ENCODE results near the gene MTR.
"Not testable (repeated sequence)": the region's sequence is repeated elsewhere in the genome, so short reads cannot be mapped to it uniquely, and the experiment has no call there.

Gene MTR

DNA sequence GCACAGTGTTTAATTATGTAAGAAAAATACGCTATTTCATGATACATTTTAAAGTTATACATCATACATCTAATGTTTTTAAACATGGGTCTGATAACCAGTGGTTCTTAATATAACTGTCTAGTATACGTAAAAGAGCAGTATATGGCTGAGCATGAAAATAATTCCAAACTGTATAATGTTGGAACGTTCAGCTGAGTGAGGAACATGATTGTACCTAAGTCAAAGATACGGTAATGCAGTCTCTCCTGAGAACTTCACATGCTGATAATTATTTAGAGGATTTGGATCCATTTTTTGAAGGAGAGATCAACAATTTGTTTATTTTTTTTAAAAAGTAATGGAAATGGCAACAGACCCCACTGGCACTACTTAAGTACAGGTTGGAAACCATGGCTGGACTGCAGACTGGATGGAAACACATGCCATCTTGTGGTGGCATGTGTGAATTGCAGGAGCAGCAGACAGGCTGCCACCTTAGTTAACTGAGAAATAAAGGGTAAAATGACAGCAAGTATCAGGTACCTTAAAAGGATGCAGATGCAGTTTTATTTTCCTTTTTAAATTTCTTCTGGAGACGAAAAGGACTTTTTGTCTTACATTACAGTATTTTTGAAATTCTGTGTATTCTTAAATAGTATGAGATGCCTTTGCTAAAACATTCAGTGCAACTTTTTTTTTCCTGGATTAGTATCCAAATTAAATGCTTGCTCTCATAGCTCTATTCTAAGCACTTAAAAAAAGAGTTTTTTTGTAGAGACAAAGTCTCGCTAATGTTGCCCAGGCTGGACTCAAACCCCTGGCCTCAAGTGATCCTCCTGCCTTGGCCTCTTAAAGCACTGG is 73.8 kb downstream of the MTR start:
- peak; percentile 68 for DNase-seq

DNA sequence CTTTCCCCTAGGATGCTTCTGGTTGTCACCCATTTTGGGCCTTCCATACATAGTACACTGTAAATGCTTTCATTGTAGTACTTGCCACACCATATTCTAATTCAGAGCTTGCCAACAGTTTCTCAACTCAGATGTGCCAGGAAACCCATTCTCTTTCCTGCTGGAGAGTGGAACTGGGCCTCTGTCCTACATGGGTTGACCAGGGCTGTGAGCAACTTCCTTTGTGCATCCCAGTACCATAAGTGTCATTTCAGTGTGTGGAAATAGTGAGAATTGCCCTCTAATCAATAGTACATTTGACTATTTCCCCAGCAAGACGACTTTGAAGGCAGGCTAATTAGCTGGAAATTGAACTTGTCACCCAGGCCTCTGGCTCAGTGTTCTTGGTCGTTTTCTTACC is 74.8 kb downstream of the MTR start:
- peak; percentile 42 for DNase-seq

DNA sequence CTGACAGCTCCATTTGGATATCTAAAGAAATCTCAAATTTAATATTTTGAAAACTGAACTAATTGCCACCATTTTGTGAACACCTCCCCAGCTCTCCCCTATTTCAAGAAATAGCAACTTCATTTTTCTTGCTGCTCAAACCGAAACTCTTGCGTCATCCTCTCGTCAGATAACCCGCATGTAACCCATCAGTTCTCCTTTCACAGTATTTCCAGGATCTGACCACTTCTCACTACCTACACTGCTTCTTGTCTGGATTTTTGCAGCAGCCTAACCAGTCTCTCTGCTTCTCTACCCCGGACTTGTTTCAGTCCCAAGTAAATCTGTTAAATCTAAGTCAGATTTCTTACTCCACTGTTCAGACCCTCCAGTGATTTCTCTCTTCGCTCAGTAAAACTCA is 75.6 kb downstream of the MTR start:
- DNase-seq, result peak; percentile 93

DNA sequence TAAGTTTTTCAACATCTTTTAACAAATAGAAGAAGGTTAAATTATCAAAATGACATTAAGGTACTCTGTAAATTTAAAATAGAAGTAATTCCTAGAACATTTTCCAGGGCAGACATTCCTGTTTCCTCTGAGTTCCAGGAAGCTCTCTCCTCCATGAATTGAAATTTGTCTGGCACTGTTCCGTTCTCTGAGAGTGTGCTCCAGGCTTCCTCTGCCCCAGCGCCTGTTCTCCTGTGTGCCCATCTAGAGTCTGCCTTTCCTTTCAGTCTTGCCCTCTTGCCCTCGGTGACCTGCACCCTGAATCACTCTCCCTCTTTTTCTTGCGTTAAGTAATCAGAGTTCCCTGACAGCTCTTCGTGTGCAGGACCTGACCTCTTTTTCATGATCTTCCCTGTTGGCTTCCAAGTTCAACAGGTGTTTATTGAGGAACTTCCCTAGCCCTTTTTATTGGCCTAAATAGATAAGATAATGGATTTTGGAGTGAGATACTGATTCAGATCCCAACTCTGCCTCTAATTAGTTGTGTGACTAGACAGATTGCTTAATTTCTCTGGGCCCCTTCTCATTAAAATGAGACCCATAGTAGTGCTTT is 77.1 kb downstream of the MTR start:
- DNase-seq, result no peak

DNA sequence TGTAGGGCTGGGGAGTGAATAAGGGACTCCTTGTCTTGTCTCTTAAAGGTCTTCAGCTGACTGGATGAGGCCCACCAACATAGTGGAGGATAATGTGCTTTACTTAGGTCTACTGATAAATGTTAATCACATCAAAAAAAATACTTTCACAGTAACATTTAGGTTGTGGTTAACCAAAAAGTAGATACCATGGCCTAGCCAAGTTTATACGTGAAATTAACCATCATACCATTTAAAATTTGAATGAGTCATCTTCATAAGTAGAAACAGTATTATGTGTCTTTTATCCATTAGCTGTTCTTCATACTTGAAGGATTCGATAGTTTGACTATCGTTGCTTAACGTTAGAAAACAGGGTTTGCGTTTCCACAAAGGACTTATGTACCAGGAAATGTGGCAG is 80.9 kb downstream of the MTR start:
- DNase-seq, result no peak

DNA sequence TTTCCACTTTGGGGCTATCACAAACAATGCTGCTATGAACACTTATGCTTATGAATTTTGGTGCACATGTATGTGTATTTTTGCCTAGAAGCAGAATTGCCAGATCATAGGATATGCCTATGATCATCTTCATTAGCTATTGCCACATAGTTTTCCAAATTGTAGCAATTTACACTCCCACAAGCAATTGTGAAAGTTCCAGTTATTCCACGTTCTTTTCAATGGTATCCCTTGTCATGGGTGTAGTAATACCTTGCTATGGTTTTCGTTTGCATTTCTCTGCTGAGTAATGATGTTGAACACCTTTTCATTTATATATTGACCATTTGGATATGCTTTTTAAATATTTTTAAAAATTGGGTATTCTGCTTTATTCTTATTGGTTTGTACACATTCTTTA is 82.6 kb downstream of the MTR start:
- no peak for DNase-seq

DNA sequence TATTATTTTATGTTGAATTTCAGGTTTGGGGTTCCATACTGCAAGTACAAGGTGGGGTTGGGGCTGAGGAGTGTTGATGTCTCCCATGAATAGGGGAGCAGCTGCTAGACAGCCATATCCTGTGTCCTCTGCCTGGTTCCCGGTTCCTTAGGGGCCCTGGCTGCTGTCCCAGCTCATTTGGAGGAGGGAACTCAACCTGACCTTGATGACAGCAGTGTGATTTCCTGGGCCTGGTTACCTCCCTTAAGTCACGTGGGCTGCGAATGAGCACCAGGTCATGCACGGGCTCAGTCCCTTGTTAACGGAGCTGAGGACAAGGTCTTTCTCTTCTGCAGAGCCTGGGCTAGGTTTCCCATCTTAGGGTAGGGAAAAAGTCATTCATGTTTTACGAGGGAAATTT is 85.1 kb downstream of the MTR start:
- no peak for DNase-seq

DNA sequence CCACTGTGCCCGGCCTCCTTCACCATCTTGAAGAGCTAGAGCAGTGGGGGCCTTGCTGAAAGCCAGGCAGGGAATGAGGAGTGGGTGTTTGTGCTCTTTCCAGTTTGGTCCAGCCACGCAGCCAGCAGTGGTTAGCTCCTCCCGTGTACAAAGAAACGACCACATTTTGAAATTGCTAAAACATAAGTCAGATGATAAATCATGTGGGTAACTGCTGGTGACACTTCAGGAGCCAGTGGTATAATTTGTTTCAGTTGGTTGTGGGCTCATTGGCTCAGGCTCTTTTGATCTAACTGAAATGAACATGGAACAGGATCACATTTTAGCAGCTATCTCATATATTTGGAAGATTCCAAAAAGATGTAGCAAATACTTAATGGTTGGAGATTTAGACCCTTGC is 87.6 kb downstream of the MTR start:
- DNase-seq, result no peak

DNA sequence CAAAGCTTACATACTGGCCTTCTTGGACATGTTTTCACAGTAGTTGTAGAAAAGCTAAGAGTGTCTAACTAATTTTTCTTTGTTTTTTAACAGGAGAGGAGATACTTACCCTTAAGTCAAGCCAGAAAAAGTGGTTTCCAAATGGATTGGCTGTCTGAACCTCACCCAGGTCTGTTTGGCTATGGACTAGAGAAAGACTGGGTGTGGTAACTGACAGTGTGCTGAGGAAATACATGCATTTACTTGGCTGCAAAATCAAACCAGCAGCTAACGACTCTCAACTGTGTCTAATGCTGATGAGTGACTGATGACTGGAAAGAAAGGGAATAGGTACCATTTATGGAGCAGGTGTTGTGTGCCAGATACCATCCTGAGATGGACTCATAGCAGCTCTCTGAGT is 91.1 kb downstream of the MTR start:
- DNase-seq, result no peak

DNA sequence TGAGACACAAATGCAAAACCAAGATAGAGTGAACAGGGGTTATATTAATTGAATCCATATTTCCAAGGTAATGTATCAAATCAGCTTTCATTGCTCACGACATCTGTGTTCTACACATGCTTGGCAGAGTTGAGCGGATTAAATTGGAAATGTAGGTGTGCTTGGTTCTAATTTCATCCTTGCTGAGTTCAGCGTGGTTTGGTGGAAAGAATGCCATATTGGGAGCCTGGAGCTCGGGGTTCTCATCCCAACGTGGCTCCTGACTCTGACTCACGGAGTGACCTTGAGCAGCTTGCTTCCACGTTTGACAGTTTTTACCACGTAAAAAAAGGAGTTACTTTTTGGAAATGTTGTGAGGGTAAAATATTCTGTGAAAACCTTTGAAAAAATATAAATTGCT is 92.0 kb downstream of the MTR start:
- DNase-seq, result no peak

DNA sequence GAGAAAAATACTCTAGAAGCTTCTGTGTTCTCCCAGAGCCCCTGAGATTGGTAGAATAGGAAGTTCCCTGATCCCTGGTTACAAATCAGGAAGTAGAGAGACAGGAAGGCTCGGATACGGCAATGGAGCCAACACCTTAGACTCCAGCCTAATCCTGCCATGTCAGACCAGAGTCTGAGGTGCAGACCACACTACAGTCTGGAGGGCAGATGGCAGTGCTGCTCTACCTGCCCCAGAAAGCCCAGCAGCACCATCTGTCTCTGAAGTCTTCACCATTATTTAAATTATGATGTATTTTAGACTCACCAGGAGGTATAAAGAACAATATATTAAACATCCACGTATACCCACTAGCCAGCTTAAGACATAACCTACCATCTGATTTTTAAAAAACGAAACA is 93.0 kb downstream of the MTR start:
- DNase-seq, result no peak

DNA sequence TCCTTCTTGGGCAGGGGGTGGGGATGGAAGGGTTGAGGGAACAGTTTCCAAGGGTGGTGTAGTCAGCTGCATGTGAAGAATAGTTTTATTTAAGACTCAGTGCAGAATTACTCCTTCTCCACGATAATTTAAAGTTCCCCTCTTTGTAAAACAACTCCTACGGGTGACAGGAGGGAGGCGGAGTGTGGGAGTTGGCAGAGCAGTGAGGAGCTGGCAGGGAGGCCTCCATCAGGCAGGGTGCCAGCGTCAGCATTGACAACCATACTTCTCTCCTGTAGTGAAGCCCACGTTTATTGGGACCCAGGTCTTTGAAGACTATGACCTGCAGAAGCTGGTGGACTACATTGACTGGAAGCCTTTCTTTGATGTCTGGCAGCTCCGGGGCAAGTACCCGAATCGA is 93.8 kb downstream of the MTR start:
- DNase-seq, result no peak

DNA sequence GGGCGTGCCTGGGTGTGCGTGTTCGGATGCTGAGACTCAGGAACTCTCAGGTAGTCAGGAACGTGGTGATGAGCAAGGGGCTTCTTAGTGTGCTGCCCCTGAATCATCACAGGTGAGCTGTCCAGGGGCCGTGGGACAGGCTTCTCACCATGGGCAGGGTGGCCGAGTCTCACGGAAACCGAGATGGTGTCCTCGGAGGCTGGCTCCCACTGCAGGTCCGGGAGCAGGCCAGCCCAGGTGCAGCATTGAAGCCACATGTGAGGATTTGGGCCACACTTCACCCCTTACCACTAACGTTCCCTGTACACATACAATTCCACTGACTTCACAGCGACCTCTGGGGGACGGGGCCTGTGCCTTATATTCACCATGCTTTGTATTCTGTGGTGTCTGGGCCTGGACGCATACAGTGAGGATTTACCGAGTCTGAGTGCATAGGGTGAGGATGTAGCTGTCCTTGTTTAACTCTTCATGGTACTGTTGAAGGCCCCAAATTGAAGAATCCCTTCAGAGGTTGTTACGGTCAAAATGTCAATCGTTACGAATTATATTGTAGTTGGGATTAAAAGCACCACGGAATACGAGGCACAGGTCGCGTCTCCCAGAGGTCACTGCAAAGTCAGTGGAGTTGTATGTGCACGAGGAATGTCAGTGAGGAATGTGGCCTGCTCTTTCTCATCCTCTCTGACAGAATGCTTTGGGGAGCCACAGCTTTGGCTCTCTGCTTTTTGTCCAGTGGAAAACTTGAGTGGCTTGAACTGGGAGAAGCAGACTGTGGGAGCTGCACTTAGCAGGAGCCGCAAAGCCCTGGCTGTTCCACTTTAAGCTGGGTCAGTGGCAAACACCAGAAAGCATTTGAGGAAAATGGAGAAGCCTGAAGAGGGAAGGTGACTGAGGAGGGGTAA is 95.3 kb downstream of the MTR start:
- DNase-seq, result no peak

DNA sequence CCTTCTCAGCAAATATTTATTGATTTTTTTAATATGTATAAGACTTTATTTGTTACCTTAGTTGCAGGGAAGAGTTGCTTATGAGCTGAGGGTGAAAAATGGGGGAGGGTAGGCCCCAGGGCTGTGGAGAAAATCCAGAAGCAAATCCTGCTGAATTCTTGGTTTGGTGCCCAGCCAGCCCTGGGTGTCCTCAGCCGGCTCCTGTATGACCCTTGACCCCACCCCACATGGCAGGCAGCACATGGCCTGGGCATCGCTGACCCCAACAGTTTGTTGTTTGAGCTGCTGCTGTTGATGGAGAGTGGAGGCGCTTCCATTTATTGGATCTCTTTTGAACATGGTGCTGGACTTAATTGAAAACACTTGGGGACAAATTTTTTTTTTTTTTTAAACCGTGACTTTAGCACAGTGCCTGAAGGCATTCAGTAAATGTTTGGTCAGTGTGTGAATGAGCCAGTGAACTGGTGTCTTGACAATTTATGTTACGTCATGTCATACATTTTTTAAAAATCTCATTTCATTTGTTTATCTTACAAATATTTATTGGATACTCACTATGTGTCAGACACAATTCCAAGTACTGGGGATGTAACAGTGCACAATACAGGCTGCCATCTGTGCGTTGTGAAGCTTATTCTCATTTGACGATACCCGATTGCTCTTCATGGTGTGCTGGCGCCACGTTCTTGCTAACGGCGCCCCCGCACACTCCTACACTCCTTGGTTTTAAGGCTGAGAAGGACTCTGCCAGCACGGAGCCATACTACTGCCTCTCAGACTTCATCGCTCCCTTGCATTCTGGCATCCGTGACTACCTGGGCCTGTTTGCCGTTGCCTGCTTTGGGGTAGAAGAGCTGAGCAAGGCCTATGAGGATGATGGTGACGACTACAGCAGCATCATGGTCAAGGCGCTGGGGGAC is 98.8 kb downstream of the MTR start:
- DNase-seq, result no peak

DNA sequence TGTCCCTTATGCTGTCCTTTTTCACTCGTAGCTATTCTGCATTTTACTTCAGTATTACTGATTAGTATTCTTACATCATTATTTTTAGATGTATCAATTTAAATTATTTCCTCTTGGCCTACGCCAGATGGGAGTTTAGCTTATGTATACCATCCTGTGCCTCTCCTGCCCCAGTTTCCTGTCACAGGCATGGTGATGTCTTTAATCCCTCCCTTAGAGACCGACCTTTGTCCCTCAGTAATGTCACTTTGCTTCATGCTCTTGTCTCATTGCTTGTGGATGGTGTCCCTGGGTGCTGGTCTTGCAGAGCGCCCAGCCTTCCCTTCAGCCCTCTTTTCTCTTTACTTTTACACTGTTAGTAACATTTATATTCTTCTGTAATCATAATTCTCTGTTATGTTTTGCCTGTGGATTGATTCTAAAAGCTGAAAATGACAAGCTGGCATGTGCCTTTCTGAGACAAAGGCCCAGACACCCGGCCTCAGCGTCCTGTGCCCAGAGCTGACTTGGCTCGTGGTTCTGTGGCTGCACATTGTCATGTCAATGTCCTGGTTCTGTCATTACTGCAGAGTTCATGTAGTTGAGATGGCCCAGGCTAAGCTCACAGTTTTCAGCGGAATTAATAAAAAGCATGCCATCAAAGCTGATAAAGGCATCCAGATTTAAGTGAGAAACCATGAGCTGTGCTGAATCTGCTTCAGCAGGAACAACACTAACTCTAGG is 100.7 kb downstream of the MTR start:
- DNase-seq, result no peak

DNA sequence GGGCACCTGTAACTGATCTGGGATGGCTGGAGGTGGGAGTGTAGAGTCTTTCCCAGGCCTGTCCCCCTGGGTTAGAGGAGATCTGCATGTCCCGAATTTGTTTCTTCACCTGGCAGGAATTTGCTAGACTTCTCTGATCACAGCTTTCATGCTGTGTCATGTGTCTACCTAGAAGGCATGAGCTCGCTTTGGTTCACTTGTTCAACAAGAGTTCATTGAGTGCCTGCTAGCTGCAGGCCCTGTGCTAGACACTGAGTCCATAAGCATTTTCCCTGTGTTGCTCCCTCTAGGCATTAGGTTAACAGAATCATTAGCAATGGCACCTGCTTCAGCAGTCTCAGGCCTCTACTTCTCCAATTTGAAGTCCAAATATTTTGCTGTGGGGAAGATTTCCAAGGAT is 101.6 kb downstream of the MTR start:
- no peak for DNase-seq

DNA sequence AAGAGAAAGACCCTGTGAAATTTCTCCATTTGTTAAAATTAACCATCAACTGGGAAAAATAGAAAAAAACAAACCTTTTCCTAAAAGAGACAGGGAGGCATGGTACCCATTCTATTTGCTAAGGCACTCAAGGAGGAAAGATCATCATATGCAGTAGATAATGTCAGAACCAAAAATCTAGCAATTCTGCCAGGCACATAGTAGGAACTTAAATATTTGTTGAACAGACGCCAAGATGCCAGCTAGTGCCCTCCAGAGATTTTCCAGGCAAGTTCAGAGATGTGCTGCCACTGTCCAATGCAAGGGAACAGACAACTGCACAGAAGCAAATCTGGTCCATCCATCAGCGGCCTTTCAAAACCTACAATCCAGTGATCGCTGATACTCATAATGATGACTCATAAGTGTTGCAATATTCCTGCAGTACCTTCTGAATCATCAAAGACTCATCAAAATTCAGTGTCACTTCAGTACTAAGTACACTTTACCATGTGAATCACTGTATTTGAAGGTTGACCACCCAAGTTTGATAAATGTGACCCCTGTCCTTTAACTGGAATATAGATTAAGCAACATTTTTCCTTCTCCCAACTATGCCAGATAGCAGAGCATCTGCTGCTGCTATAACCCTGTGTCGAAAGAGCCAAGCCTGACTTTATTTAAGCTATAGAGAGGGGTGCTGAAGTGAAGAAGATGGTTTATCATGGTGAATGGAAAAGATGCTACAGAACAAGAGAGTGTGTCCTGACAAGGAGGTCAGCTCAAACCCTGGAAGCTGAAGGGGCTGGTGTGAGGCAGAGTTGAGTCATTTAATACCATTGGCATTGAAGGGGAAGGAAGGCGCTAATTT is 110.0 kb downstream of the MTR start:
- peak; percentile 64 for DNase-seq

DNA sequence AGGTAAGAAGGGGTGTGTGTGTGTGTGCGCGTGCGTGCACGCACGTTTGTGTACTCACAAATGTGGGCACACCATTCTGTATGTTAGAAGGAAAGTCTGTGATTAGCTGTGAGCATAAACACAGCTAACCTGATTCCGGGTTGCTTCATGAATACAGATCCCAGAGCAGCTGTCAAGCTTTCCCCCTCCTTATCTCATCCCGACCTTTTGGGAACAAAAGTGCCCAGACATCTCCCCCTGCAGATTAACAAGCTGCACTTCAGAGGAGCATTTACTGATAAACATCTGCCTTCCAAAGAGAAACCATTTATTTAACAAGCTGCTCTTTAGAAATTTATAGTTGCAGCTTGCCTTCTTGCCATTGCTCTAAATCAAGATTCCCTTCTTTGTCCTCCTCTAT is 112.1 kb downstream of the MTR start:
- DNase-seq, result no peak

DNA sequence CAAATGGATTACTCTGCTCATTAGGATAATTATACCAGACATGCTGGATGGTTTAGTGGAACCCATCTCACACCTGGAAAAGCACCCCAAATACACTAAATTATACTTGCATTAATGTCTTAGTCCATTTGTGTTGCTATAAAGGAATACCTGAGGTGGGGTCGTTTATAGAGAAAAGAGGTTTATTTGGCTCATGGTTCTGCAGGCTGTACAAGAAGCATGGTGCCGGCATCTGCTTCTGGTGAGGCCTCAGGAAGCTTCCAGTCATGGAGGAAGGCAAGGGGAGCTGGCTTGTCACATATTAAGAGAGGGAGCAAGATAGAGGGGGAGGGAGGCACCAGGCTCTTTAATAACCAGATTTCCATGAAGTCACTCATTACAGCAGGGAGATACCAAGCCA is 113.6 kb downstream of the MTR start:
- DNase-seq, result no peak

DNA sequence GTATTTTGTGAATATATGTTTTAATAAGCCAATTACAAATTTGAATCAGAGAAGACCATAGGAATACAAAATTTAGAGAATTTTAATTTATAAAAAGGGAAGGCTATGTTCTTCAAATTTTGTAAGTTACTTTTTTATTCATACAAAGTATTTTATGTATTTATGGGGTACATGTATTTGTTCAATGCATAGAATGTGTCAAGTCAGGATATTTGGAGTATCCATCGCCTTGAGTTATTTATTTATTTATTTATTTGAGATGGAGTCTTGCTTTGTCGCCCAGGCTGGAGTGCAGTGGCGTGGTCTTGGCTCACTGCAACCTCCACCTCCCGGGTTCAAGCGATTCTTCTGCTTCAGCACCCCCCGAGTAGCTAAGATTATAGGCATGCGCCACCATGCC is 116.0 kb downstream of the MTR start:
- DNase-seq, result not testable (repeated sequence)
